HG03520 (cell line): ENCODE data around the gene SNAPC1.
A peak's percentile ranks its signal among the peaks of the same experiment; 100 is the strongest.

ENCODE experiments used
- ATAC-seq: cut with Tn5 transposase; IDR thresholded peaks from one replicate; pipeline ENCODE4 v1.9.1; 2021; ENCODE audit warnings: mild to moderate bottlenecking, moderate library complexity; ENCODE audit not compliant: unreplicated experiment

Gene SNAPC1

DNA sequence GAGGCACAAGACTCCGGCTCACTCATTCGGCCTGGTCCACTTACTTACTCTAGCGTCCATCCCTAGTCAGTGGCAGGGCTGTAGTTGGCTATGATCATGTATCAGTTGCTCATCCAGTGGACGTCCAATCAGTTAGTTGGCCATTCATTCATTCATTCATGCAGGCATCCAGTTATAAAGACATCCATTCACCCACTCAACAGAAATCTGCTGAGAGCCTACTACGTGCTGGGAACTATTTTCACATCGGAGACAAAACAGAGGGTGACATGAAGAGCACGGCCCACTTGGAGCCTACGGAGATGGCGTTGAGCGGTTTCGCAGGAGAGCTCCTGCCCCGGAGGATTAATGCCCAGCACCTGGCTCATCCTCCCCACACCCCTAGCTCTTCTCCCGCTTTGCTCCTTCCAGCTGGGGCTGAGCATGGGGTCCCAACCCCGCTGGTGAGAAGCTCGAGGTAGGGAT is 49.7 kb downstream of the SNAPC1 start:
- ATAC-seq = no peak

DNA sequence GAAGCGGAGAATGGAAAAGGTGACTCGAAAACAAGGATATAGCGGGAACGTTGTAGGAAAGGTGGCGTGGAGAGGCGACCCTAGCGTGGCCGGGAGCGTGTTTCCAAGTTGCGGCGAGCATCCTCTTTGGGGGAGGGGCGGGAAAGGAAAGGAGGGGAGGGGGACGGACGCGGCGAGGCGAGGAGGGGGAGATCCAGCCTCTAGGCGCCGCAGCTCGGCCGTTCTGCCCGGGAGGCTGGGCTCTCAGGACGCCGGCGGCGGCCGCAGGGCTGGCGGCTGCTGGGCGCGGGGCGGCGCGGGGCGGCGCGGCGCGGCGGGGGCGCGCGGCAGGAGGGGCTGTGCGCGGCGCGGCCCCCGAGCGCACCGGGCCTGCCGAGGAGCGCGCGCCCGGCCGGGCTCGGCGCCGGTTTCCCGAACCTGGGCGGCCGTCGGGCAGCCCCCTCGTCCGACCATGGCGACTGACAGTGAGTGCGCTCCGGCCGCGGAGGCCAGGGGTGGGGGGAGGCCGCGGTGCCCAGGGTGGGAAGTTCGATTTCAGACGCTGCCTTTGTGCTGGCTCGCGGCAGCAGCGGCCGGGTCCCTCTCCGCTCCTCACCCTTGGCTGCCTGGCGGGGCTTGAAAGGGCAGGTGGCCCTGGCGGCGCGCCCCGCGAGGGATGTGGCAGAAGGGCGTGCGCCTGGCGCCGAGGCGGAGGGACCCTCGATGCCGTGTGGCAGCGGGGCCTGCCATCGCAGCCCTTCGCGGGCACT is 50.3 kb downstream of the SNAPC1 start, which contains the start of gene SYT16:
TSS of gene SYT16 (plus strand) at position 357 of the 749 bp plus-strand sequence.
- no peak for ATAC-seq

- ATAC-seq = no peak
Measured at GRCh38 chr14:61813096-61813606, 50.9 kb downstream of the SNAPC1 start.

DNA sequence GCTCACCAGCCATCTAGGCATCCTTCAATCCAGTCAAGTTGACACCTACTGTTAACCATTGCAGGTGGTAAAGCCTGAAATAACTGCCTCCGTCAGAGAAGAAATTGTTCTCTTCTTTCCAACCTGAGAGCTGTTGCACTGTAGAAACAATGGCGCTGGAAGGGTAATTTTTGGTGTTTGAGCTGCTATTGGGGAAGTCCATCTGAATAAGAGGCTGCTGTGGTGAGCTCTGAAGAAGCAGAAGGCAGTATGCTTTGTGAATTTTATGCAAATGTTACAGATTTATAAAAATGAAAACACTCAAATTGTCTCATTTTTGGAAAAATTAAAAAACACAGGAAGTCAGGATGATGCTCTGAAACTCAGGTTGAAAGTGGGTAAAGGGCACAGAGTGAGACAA is 60.2 kb downstream of the SNAPC1 start:
- ATAC-seq = no peak

- ATAC-seq = no peak
Measured at GRCh38 chr14:61832783-61833182, 70.6 kb downstream of the SNAPC1 start.

DNA sequence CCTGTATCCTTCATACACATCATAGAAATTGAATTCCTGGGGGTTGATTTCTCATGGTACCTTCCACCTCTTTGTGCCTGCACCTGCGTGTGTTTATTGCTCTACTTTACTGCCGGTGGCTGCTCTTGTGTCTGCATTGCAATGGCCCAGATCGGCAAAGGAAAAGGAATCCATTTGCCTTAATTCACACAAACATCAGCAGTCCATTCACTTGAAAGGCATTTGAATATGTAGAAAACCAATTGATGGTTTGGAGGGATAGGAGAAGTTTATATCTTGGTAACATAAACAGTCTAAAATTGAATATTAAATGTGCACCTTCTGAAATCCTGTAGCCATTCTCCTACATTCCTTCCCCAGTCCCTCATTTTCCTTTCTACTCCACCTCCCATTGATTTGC is 74.0 kb downstream of the SNAPC1 start:
- ATAC-seq = no peak

GRCh38 chr14:61836807-61837206 is 74.6 kb downstream of the SNAPC1 start:
- no peak for ATAC-seq

DNA sequence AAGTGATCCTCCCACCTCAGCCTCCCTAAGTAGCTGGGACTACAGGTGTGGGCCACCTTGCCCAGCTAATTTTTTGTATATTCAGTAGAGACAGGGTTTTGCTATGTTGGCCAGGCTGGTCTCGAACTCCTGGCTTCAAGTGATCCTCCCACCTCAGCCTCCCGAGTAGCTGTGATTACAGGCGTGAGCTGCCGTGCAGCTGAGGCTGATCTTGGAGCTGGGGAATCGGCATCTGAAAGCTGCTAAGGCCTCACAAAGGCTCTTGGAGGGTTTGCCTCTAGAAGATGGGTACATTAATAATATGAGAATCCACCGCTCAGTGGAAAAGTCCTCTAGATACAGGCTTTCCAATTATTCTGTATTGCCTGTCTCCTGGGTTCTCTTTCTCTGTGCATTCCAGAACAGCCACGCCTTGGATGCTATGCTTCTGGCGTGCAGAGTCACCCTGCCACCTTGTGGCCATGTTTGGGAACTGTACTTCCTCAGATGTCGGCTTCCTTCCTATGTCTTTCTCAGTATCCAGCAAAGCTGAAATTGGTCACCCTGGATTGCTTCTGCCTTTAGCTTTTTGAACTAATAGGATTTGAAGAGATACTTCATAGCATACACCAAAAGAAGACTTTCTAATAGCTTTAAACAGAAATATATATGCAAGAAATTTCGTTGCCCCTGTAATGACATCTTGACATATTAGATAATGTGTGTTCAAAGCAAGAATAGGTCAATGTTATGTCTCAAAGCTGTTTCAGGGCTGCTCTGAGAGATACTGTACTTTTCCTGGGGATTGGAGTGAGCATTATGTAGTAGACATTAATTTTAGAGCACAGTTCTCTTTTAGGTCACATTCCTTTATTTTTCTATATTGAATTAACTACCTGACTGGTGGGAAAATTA is 75.4 kb downstream of the SNAPC1 start:
- peak; percentile 73 for ATAC-seq

- no peak for ATAC-seq
Measured at GRCh38 chr14:61838661-61839245, 76.5 kb downstream of the SNAPC1 start.

GRCh38 chr14:61839507-61839906 is 77.3 kb downstream of the SNAPC1 start:
- ATAC-seq = no peak

GRCh38 chr14:61841145-61841544 is 78.9 kb downstream of the SNAPC1 start:
- no peak for ATAC-seq
